Measurements from ENCODE around the gene ANKRD22.

DNA sequence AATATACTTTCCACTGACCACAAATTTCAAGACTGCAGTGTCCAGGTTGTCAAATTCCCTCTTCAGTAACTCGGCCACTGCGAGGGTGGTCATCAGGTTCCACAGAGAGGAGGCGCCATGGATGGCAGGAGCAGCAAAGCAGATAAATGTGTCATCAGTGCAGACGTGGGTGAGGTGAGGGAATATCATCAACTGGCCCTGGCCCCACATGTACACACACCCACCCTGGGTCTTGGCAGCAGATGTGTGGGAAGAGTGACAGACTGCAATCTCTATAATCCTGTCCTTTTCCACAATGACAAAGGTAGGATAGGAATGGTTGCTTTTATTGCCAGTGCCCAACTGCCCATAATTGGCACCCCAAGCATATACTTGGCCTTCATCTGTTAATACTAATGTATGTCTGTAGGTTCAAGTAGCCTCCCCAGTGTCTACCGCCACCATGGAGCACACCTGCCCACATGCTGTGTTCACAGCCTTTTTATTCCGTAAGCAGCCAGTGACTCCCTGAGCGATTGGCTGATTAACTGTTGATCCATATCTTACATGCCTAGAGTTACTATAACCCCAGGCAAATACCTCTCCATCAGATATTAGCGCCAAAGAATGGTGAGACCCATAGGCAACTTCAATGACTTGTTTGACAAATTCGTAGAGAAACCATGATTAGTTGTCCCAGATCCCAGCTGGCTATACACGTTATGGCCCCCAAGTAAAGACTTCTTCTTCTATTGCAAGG lies 65.4 kb downstream of the ANKRD22 start:
- TF ChIP-seq, protein P1, sequence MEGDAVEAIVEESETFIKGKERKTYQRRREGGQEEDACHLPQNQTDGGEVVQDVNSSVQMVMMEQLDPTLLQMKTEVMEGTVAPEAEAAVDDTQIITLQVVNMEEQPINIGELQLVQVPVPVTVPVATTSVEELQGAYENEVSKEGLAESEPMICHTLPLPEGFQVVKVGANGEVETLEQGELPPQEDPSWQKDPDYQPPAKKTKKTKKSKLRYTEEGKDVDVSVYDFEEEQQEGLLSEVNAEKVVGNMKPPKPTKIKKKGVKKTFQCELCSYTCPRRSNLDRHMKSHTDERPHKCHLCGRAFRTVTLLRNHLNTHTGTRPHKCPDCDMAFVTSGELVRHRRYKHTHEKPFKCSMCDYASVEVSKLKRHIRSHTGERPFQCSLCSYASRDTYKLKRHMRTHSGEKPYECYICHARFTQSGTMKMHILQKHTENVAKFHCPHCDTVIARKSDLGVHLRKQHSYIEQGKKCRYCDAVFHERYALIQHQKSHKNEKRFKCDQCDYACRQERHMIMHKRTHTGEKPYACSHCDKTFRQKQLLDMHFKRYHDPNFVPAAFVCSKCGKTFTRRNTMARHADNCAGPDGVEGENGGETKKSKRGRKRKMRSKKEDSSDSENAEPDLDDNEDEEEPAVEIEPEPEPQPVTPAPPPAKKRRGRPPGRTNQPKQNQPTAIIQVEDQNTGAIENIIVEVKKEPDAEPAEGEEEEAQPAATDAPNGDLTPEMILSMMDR (IDR thresholded peaks at IDR 0.05), result no peak
- no peak for TF ChIP-seq POLR2A (IDR thresholded peaks at IDR 0.05; ENCODE audit: low read length)
- TF ChIP-seq, protein P2, sequence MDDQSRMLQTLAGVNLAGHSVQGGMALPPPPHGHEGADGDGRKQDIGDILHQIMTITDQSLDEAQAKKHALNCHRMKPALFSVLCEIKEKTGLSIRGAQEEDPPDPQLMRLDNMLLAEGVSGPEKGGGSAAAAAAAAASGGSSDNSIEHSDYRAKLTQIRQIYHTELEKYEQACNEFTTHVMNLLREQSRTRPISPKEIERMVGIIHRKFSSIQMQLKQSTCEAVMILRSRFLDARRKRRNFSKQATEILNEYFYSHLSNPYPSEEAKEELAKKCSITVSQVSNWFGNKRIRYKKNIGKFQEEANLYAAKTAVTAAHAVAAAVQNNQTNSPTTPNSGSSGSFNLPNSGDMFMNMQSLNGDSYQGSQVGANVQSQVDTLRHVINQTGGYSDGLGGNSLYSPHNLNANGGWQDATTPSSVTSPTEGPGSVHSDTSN (IDR thresholded peaks at IDR 0.05), result no peak
- TF ChIP-seq RFX5 (IDR thresholded peaks at IDR 0.05), result no peak
- TF ChIP-seq PHF8 (IDR thresholded peaks at IDR 0.05; ENCODE audit: borderline replicate concordance, low read depth), result no peak
- TF ChIP-seq, protein P3, sequence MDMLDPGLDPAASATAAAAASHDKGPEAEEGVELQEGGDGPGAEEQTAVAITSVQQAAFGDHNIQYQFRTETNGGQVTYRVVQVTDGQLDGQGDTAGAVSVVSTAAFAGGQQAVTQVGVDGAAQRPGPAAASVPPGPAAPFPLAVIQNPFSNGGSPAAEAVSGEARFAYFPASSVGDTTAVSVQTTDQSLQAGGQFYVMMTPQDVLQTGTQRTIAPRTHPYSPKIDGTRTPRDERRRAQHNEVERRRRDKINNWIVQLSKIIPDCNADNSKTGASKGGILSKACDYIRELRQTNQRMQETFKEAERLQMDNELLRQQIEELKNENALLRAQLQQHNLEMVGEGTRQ (IDR thresholded peaks at IDR 0.05), result no peak
- no peak for TF ChIP-seq MYC (IDR thresholded peaks at IDR 0.05; ENCODE audit: borderline replicate concordance, low read length)
- no peak for TF ChIP-seq NFE2L2 (conservative IDR thresholded peaks at IDR 0.05; ENCODE audit: low read length)
- TF ChIP-seq EP300 (IDR thresholded peaks at IDR 0.05), result no peak

Measured in A549 (cell line).